Measurements from ENCODE around the gene CFL1.
"Not testable (repeated sequence)": the region's sequence is repeated elsewhere in the genome, so short reads cannot be mapped to it uniquely, and the experiment has no call there.

Gene CFL1

DNA sequence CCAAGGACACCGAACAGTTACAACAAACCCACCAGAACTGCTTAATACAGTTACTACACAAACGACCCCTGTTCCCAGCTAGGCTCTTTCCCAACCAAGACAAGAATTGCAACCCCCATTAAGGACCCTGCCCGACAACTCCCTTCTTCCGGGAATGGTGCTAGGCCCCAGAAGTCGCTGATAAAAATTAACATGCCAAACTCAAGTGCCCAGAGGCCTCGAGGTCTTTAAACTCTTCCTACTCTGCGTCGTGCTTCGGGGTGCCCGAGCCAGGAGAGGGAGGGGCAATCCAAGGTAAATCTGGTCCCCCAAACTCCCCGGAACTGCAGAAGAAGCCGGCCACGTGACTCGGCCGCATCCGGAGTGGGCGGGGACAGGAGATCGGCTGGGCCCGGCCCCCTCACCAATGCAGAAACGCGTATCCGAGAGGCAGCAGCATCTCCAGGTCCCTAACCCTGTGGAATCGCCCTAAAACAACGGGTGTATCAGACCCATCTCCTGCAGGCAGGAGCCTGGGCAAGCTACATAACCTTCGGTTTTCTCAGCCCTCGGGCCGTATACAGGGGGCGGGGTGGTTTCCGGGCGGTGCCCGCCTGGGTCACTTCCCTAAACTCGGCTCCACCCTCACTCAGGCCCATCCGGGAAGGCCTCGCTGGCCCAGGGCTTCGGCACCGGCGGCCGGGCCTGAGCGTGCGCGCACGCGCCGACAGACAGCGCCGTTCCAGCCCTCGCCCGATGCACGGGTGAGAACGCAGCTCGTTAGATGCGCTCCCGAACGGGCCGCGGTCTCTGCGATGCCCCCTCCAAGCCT is 1.1 kb downstream of the CFL1 start:
- no peak for FAIRE-seq

DNA sequence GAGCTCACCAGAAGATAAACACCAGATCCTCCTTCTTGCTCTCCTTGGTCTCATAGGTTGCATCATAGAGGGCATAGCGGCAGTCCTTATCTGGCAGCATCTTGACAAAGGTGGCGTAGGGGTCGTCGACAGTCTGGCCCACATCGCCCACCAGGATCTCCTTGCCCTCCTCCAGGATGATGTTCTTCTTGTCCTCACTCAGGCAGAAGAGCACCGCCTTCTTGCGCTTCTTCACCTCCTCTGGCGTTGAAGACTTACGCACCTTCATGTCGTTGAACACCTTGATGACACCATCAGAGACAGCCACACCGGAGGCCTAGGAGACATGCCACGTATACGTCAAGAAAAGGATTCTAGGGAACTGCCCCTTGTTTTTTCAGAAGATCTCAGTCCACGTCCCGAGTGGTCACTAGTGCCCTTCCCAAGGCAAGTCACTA is 2.0 kb downstream of the CFL1 start:
- FAIRE-seq, result no peak

DNA sequence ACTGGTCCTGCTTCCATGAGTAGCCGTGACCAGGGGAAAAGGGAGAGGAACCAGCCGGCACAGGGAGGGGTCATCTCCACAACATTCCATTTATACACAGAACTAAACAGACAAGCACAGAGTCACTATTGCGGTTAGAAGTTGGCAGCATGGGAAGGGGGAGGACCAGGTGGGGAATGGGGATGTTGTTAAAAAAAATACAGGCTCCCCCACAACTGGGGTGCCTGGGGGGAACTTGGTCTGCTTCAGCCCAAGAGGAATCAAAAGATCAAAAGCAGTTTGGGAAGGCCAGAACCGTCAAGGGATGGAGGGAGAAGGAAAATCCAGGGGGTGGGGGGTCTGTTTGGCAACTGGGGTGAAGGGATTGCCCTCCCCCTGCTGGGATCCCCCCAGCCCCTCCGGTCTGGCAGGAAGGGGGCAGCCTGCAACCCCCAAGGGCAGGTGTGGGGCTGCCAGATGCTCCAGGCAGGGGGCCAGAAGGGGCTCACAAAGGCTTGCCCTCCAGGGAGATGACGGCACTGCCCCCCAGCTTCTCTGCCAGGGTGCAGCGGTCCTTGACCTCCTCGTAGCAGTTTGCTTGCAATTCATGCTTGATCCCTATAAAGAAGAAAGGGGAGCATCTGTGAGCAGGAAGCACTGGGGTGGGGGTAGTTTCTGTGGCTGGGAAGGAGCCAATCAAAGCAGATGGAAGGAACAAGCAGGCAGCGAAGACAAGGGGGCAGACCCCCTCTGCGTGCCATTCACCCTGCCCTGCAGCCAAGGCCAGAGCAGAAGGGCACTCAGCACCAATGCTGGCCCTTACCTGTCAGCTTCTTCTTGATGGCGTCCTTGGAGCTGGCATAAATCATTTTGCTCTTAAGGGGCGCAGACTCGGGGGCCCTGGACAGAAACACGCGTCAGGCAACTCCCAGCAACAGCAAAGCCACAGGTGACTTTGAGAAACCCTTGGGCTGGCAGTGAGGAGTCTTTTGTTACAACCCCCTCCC is 2.8 kb downstream of the CFL1 start:
- no peak for FAIRE-seq

DNA sequence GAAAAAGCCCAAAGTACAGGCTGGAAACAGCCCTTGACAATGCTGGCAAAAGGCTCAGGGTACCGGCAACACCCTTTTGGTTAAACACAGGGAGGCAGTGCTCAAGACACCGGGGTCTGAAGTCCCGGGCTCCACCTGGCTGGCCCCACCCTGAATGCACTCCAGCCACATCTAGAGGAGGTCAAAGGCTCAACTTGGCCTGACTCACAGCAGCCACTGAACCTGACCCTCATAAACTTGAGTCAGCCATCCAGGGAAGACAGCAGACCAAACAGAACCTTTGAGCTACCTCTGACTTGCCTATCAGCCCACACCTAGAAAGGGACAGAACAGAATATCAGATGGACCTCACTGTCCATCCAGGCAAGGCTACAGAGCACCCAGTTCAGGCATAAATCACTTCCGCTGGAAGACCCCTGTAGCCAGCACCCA is 3.8 kb downstream of the CFL1 start:
- FAIRE-seq, result no peak

DNA sequence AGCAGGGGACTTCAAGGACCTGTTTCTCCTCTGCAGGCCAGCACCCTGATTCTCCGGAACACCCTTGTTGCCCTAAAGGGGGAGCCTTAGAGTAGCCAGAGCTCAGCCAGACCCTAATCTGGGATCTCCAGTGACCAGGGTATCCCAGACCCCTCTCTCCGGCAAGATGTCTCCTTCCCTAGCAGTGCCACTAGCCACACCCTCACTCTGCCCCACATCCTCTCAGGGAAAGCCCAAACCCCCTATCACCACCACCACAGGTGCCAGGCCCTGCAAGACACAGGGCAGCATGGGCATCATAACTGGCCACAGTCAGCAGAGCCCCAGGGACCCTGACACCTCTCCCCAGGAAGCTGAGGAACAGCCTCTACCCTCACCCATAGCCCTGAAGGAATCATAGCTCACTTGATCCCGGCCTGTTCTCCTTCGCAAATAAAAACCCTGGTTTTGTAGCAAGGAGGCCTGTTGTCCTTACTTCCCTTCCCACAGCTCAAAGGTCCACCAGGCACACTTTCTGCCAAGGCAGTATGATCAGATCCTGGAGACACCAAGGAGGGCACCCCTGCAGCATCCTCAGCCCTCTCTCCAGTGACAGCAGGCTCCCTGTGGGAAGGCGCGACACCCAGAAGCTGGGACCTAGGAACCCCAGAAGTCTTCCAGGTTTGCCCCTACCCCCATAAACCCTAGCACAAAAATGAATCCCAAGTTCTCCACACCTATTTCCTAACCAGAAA is 4.6 kb downstream of the CFL1 start:
- no peak for FAIRE-seq

DNA sequence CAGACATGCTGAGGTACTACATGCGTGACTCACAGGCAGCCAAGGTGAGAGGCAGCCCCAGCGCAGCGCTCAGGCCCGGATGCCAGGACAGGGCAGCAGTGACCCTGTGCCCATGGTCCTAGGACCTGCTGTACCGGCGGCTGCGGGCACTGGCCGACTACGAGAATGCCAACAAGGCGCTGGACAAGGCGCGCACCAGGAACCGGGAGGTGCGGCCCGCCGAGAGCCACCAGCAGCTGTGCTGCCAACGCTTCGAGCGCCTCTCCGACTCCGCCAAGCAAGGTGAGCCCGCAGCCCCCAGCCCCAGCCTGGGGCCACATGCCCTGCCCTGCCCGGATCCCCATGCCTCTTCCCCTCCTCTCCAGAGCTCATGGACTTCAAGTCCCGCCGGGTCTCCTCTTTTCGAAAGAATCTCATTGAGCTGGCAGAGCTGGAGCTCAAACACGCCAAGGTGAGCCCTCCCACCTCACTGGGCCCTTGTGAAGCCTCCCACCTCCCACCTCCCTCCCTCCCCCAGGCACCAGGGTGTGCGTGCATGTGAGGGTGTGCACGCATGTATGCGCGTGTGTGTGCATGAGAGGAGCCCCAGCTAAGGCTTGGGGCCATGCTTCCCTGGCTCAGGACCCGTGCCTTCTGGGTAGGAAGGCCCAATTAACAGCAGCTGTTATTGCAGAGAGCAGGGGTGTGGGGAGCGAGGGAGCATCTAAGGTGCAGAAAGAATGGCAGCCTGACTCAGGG is 5.3 kb downstream of the CFL1 start:
- no peak for FAIRE-seq

DNA sequence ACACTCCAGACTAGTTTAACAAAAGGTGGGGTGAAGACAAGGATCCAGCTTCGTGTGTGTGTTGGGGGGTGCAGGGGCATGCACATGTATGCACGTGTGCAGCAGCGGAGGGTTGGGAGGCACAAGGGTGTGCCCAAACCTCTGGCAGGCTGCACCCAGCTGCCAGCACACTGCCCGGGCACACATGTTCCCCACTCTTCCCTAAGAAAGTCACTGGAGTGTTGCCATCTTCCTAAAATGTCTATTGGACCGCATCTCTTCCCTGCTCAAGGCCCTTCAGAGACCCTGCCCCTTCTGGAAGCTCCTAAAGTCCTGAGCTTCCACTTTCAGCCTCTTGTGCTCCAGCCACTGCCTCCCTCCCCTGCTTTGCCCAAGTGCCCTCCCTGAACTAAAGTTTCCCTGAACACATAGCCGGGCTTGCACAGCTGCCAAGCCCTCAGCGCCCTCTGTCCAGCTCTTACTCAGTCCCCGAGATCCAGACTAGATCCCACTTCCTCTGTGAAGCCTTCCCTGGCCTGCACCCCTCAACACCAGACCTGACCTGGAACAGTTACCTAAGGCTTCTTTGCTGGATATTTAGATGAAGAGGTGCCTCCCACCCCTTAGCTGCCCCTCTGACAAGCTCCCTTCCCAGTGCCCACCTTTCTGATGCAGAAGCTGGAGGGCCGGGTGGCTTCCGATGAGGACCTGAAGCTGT is 6.0 kb downstream of the CFL1 start:
- no peak for FAIRE-seq

DNA sequence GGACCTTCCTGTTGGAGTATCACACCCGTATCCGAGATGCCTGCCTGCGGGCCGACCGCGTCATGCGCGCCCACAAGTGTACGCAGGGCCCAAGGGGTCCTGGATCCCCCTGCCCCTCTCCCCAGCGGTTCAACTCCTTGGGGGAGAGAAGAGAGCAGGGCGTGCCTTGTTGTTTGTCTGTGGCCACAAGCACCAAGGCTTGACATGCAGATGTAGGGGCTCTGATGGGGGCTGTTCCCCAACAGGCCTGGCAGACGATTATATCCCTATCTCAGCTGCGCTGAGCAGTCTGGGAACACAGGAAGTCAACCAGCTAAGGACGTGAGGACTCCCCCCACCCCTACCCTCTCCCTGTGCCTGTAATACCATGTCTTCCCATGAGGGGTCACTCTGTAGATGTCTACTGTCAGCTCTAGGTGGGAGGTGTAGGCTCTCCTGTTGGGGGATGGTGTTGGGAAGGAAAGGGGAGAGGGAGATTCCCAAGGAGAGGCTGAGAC is 6.8 kb downstream of the CFL1 start:
- no peak for FAIRE-seq

DNA sequence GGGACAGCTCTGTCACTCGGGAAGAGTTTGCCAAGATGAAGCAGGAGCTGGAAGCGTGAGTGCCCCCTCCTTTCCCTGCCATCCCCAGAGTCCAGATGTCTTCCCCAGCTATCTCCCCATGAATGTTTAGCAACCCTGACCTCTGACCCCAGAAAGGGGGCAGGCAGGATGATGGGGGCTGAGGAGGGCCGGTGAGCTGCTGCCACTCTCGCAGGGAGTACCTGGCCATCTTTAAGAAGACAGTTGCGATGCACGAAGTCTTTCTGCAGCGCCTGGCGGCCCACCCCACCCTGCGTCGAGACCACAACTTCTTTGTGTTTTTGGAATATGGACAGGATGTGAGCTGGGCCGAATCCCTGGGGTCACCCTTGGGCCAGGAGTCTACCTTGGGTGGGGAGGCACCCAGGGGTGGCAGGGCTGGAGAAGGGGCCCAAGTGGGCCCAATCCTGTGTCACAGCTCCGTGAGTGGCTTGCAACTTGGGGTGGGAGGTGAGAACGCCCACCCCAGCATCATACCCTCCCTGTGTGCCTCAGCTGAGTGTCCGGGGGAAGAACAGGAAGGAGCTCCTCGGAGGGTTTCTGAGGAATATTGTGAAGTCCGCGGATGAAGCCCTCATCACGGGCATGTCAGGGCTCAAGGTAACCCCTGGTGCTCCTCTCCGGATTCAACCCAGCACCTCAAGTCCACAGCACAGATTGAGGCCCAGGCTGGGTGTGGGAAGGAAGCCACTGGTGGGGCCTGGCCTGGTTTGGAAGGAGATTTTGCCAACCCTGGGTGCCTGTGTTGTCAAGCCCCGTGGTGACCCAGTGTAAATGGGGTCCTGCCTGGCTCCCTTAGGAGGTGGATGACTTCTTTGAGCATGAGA is 7.5 kb downstream of the CFL1 start:
- no peak for FAIRE-seq

DNA sequence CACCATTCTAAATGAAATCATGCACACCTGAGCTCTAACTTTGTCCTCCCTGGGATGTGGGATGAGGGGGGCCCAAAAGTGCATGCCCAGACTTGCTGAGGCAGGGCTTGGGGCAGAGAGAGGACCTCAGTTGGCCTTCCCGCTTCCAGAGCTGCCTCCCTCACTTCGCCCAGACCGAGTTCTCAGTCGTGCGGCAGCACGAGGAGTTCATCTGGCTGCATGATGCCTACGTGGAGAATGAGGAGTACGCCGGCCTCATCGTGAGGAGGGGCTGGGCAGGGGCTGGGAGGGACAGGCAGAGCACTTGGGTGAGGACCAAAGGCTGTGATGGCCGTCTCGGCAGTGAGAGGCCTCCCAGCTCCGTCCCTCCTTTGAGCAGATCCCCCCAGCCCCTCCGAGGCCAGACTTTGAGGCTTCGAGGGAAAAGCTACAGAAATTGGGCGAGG is 8.2 kb downstream of the CFL1 start:
- no peak for FAIRE-seq

DNA sequence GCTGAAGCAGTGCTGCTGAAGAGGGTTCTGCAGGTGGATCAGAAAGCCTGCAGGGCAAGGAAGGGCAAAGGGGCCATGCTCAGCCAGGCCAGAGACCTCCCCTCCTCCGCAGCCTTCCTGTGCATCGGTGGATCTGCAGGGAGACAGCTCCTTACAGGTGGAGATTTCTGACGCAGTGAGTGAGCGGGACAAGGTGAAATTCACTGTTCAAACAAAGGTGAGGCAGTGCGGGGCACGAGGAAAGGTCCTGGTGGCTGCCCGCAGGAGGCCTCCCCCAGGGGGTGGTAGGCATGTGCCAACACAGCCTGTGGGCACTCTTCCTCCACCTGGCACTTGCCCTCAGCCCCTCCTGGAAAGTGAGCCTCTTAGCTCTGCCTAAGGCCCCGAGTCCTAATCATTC is 8.6 kb downstream of the CFL1 start:
- no peak for FAIRE-seq

DNA sequence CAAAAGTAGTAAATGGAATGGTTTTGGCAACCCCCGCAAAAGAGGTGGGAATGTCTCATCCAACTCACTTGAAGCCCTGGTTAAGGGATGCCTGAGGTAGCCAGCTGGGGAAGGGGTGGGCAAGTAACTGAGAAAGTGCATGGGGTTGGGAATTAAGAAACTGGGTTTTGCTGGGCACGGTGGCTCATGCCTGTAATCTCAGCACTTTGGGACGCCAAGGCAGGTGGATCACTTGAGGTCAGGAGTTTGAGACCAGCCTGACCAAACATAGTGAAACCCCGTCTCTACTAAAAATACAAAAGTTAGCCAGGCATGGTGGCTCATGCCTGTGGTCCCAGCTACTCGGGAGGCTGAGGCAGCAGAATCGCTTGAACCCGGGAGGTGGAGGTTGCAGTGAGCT is 9.3 kb downstream of the CFL1 start:
- not testable (repeated sequence) for FAIRE-seq

DNA sequence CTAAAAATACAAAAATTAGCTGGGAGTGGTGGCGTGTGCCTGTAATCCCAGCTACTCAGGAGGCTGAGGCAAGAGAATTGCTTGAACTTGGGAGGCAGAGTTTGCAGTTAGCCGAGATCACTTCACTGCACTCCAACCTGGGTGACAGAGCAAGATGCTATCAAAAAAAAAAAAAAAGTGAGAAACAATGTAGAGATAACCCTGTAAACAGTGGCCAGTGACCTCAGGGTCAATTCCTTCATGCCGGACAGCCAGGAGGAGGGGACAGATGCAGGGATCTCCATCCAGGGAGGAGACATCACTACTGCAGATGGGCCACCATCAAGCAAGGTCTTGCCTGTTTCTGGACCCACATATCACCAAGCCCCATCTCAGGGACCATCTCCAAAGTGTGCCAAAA is 10.2 kb downstream of the CFL1 start:
- no peak for FAIRE-seq

DNA sequence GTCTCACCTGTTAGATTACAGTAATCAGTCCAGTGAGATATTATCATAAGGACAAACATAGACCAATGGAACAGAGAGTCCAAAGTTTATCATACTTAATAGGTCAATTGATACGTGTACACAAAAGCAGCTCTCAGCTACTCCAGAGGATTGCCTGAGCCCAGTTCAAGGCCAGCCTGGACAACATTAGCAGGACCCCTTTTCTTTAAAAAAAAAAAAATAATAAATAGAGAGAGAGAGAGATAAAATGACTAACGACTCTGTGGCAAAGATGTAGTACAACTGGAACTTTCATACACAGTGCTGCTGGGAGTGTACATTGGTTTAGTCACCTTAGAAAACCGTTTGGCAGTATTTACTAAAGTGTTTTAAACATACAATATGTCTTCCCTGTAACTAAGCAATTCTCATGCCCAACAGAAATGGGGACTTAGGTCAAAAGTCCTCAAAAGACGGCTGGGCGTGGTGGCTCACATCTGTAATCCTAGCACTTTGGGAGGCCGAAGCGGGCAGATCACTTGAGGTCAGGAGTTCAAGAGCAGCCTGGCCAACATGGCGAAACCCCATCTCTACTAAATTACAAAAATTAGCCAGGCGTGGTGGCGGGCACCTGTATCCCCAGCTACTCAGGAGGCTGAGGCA is 13.6 kb downstream of the CFL1 start:
- FAIRE-seq, result no peak

DNA sequence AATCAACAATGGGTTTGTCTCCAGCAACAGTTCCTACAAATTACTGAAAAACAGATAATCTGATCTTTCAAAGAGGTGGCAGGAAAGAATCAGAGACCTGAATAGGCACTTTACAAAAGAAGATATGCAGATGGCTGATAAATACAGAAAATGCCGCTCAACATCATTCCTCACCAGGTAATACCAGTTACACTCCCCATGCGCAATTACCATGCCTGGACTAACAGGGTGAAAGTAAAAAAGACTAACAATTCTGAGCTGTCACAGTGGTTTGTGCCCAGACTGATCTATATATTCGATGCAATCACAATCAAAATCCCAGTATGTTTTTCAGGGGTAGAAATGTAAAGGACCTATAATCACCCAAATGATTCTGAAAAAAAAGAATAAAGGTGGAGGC is 14.2 kb downstream of the CFL1 start:
- FAIRE-seq, result no peak

DNA sequence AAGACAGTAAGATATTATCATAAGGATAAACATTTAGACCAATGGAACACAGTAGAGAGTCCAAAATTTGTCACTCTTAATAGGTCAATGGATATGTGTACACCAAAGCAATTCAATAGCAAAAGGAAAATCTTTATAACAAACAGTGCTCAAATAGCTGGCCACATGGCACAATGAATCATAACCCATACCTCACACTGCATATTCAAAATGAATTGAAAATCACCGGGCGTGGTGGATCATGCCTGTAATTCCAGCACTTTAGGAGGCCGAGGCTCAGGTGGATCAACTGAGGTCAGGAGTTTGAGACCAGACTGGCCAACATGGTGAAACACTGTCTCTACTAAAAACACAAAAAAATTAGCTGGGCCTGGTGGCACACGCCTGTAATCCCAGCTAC is 15.8 kb downstream of the CFL1 start:
- no peak for FAIRE-seq

DNA sequence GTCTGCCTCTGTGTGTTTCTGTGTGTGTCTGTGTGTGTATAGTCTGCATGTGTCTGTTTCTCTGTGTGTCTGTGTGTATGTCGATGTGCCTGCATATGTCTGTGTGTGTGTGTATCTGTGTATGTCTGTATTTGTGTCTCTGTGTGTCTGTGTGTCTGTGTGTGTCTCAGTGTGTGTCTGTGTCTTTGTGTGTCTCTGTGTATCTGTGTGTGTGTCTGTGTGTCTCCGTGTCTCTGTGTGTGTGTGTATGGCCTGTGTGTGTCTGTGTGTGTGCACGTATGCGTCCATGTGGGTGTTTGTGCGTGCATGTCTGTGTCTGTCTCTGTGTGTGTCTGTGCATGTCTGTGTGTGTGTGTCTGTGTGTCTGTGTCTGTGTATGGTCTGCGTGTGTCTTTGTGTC is 23.8 kb downstream of the CFL1 start:
- FAIRE-seq, result no peak

DNA sequence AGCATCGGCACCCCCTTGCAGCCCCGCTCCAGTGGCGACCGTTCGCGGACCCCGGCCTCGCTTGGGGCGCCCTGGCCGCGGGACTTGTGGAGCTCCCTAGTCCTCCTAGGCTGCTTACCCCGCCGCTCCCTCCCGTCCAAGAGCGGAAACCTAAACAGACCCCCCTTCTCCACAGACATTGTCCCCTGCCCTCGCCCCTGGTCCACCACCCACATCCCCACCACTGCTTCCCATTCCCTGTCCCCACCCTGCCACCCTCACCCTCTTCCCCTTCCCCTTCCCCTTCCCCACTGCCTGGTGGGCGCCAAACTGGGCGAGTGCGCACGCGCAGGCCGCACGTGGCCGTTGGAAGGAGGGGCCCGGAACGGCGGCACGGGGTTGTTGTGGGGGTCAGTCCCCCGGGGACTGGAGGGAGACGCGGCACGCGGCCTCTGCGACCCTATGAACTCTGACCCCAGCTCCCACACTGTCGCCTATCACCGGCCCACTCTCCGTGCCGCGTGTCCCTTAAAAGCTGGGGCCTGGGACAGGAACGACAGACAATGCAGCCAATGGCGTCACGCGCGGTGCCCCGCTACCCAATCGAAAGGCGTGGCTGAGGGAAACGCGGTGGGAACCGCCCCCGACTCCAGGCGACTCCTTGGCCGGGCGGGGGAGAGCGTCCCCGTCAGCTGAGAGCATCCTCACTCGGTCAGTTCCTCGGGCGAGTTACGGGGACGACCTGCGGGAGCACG is 24.5 kb downstream of the CFL1 start, which contains the start of gene SNX32:
SNX32 (plus strand) TSS at position 667 of the 734 bp plus-strand sequence. CDS start 103 bp downstream, outside the sequence.
- FAIRE-seq, result no peak

DNA sequence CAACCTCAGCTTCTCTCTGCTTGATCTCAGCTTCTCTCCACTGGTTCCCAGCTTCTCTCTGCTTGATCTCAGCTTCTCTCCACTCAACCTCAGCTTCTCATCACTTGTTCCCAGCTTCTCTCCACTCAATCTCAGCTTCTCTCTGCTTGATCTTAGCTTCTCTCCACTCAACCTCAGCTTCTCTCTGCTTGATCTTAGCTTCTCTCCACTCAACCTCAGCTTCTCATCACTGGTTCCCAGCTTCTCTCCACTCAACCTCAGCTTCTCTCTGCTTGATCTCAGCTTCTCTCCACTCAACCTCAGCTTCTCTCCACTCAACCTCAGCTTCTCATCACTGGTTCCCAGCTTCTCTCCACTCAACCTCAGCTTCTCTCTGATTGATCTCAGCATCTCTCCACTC is 25.7 kb downstream of the CFL1 start:
- not testable (repeated sequence) for FAIRE-seq

All from G401.6 (cell line).